Measurements from ENCODE around the gene TNNT1.
"Not testable (repeated sequence)": the region's sequence is repeated elsewhere in the genome, so short reads cannot be mapped to it uniquely, and the experiment has no call there.

Gene TNNT1

GRCh38 chr19:55166530-55167268, 17.7 kb upstream of the TNNT1 start, which contains the start of gene DNAAF3:
Gene DNAAF3 (minus strand): TSS chr19:55166613. CDS start chr19:55166413, 200 bp downstream.
- DNase-seq: peak; percentile 90

- no peak for DNase-seq
Observed at GRCh38 chr19:55165952-55166529, 17.0 kb upstream of the TNNT1 start.

GRCh38 chr19:55161571-55162322, 12.7 kb upstream of the TNNT1 start:
- no peak for DNase-seq

- no peak for DNase-seq
Observed at GRCh38 chr19:55160986-55161365, 12.0 kb upstream of the TNNT1 start.

GRCh38 chr19:55160128-55160985, 11.4 kb upstream of the TNNT1 start:
- peak; percentile 56 for DNase-seq

GRCh38 chr19:55158848-55159749, 10.1 kb upstream of the TNNT1 start:
- DNase-seq: no peak

GRCh38 chr19:55158423-55158822, 9.4 kb upstream of the TNNT1 start:
- no peak for DNase-seq

GRCh38 chr19:55157064-55157908, 8.3 kb upstream of the TNNT1 start, which contains the start of gene TNNI3:
Gene TNNI3 (minus strand): TSS chr19:55157732. CDS start chr19:55157589, 143 bp downstream.
- DNase-seq: no peak

GRCh38 chr19:55156202-55157063, 7.4 kb upstream of the TNNT1 start:
- DNase-seq: peak; percentile 43

GRCh38 chr19:55155784-55156183, 6.8 kb upstream of the TNNT1 start:
- DNase-seq: not testable (repeated sequence)

GRCh38 chr19:55153652-55154264, 4.8 kb upstream of the TNNT1 start:
- DNase-seq: no peak

GRCh38 chr19:55152017-55152416, 3.0 kb upstream of the TNNT1 start:
- DNase-seq: no peak

- DNase-seq: no peak
Observed at GRCh38 chr19:55147545-55148251, 1.3 kb downstream of the TNNT1 start.

- DNase-seq: no peak
Observed at GRCh38 chr19:55146705-55147273, 2.2 kb downstream of the TNNT1 start.

GRCh38 chr19:55146078-55146704, 2.8 kb downstream of the TNNT1 start:
- DNase-seq: no peak

- DNase-seq: no peak
Observed at GRCh38 chr19:55145232-55145631, 3.8 kb downstream of the TNNT1 start.

- DNase-seq: no peak
Observed at GRCh38 chr19:55141696-55142095, 7.3 kb downstream of the TNNT1 start.

- DNase-seq: no peak
Observed at GRCh38 chr19:55137915-55138314, 11.1 kb downstream of the TNNT1 start.
